ENCODE measurements around the gene PTGER1. TPM values are rescaled to one million over a fixed set of nuclear protein-coding genes. Genes with fewer than 3 reads are reported as not detected.
A peak's percentile ranks its signal among the peaks of the same experiment; 100 is the strongest.

Gene PTGER1
- total RNA-seq, 1 experiment from 2014 or later, result 2.2 TPM

- ATAC-seq, result peak; percentile 85
- no peaks in the 10 kb centered on the region for H3K27me3 ChIP-seq (ENCODE audit: low read length)
- peaks cover 11% of the 10 kb centered on the region; the same call in 1 of the 2 replicates for H3K36me3 ChIP-seq (ENCODE audit: low read depth, low read length)
- TF ChIP-seq EZH2 (IDR thresholded peaks at IDR 0.05; ENCODE audit: low read length, unreplicated experiment) (no peak), EZH2phosphoT487 (IDR thresholded peaks at IDR 0.05; ENCODE audit: borderline replicate concordance, low read length) (no peak)
- TF ChIP-seq, protein P1, sequence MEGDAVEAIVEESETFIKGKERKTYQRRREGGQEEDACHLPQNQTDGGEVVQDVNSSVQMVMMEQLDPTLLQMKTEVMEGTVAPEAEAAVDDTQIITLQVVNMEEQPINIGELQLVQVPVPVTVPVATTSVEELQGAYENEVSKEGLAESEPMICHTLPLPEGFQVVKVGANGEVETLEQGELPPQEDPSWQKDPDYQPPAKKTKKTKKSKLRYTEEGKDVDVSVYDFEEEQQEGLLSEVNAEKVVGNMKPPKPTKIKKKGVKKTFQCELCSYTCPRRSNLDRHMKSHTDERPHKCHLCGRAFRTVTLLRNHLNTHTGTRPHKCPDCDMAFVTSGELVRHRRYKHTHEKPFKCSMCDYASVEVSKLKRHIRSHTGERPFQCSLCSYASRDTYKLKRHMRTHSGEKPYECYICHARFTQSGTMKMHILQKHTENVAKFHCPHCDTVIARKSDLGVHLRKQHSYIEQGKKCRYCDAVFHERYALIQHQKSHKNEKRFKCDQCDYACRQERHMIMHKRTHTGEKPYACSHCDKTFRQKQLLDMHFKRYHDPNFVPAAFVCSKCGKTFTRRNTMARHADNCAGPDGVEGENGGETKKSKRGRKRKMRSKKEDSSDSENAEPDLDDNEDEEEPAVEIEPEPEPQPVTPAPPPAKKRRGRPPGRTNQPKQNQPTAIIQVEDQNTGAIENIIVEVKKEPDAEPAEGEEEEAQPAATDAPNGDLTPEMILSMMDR (conservative IDR thresholded peaks at IDR 0.05; ENCODE audit: low read depth, low read length), result no peak
- peak within 1 kb of the TSS; percentile 93 for H3K4me3 ChIP-seq (ENCODE audit: low read length)
- peak within 1 kb of the TSS; percentile 75 for H2AFZ ChIP-seq (ENCODE audit: low read length)
- peak within 1 kb of the TSS; percentile 97 for H3K4me2 ChIP-seq (ENCODE audit: low read length)
- DNase-seq, result peak; percentile 99
- BruUV-seq (replicated peaks), result no TSS peak
- H3K27ac ChIP-seq (ENCODE audit: low read length), result peak within 1 kb of the TSS; percentile 81
- H3K9me2 ChIP-seq (replicated peaks; ENCODE audit: low read length), result no peaks in the 10 kb centered on the region
- peaks cover 18% of the 10 kb centered on the region for H4K20me1 ChIP-seq (ENCODE audit: low read length)
- ChIA-PET POLR2A (ENCODE audit: unreplicated experiment) (interaction anchor here (0.5 to 1.8 kb wide), 8 partner anchors 9 to 359 kb away, joined by 3 to 16 read pairs (median 6); partner anchors contain the start of gene DNAJB1), CTCF (interaction anchor here (0.5 to 2.2 kb wide), 4 partner anchors 9 to 666 kb away, joined by 3 to 15 read pairs (median 4); no protein-coding TSS in a partner anchor)
- H3F3A ChIP-seq (ENCODE audit: low read length, unreplicated experiment), result peaks cover 5% of the 10 kb centered on the region
- intact Hi-C loops (cut with micrococcal nuclease), result loop anchor here (1.0 to 2.0 kb wide), 3 partner anchors 10 to 33 kb away; partner anchors contain the start of genes PTGER1 and TECR
- no peaks in the 10 kb centered on the region for H3K9me3 ChIP-seq (ENCODE audit: low read length)
- H3K4me1 ChIP-seq (ENCODE audit: insufficient read depth, low read length), result peaks cover 24% of the 10 kb centered on the region
- peak within 1 kb of the TSS; percentile 85 for H3K9ac ChIP-seq (ENCODE audit: low read length)
- H3K79me2 ChIP-seq (ENCODE audit: low read length), result peaks cover 45% of the 10 kb centered on the region
Observed at GRCh38 chr19:14496029-14496833, 21.1 kb upstream of the PTGER1 start, which contains the start of gene GIPC1. Gene GIPC1, minus strand, starts transcription at chr19:14496127. Its CDS starts 13,151 bp downstream, at chr19:14482976.

- Histone ChIP-seq H3K9me2 (replicated peaks; ENCODE audit: low read length) (no peaks in the 10 kb centered on the region), H3K36me3 (ENCODE audit: low read depth, low read length) (peaks cover 14% of the 10 kb centered on the region; the same call in 1 of the 2 replicates), H4K20me1 (ENCODE audit: low read length) (peaks cover 18% of the 10 kb centered on the region), H3K9ac (ENCODE audit: low read length) (peak overlapping the region; percentile 85), H2AFZ (ENCODE audit: low read length) (peak overlapping the region; percentile 49; the same call in 1 of the 2 replicates), H3K9me3 (ENCODE audit: low read length) (no peaks in the 10 kb centered on the region), H3K27ac (ENCODE audit: low read length) (peak overlapping the region; percentile 81), H3K27me3 (ENCODE audit: low read length) (no peaks in the 10 kb centered on the region), H3F3A (ENCODE audit: low read length, unreplicated experiment) (peaks cover 5% of the 10 kb centered on the region), H3K4me3 (ENCODE audit: low read length) (peak overlapping the region; percentile 93), H3K79me2 (ENCODE audit: low read length) (peaks cover 45% of the 10 kb centered on the region), H3K4me2 (ENCODE audit: low read length) (peak overlapping the region; percentile 97), H3K4me1 (ENCODE audit: insufficient read depth, low read length) (peaks cover 24% of the 10 kb centered on the region)
- peak; percentile 1 for ATAC-seq
- no TSS peak for BruUV-seq (replicated peaks)
- no peak for TF ChIP-seq EZH2phosphoT487 (IDR thresholded peaks at IDR 0.05; ENCODE audit: borderline replicate concordance, low read length)
- TF ChIP-seq, protein P1 (conservative IDR thresholded peaks at IDR 0.05; ENCODE audit: low read depth, low read length), result no peak
- TF ChIP-seq EZH2 (IDR thresholded peaks at IDR 0.05; ENCODE audit: low read length, unreplicated experiment), result no peak
- ChIA-PET CTCF (interaction anchor here (0.6 to 2.2 kb wide), 2 partner anchors 10 to 39 kb away, joined by 3 to 15 read pairs; no protein-coding TSS in a partner anchor), POLR2A (ENCODE audit: unreplicated experiment) (interaction anchor here (0.5 to 1.0 kb wide), 3 partner anchors 9 to 113 kb away, joined by 3 to 9 read pairs (median 3); no protein-coding TSS in a partner anchor)
- DNase-seq, result no peak
- intact Hi-C loops (cut with micrococcal nuclease), result loop anchor here (1.0 to 2.0 kb wide), 3 partner anchors 11 to 33 kb away; partner anchors contain the start of genes PTGER1 and TECR
Observed at GRCh38 chr19:14495672-14496028, 20.5 kb upstream of the PTGER1 start.
